SKM-1 treated with dmso at 0.1 percent for 144 hours (cell line): Measurements from ENCODE around the gene ST8SIA4.
"Not testable (repeated sequence)": the region's sequence is repeated elsewhere in the genome, so short reads cannot be mapped to it uniquely, and the experiment has no call there.

ENCODE experiments used
- DNase-seq: peaks from one replicate; lab custom pipeline; 2025; ENCODE audit not compliant: unreplicated experiment; lab: John Stamatoyannopoulos, UW

The ST8SIA4 gene

GRCh38 chr5:100788417-100788816, 114.7 kb downstream of the ST8SIA4 start:
- DNase-seq = no peak

DNA sequence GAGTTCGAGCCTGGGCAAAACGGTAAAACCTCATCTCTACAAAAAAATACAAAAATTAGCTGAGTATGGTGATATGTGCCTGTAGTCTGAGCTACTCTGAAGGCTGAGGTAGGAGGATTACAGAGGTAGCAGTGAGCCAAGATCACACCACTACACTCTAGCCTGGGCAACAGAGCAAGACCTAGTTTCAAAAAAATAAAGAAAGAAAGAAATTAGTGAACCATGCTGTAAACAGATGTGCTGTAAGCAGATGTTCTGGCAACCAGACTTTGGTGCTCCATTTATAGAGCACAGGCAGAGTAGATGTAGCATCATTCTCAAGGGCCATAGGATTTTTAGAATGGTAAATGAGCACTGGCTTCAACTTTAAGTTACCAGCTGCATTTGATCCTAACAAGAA, 115.4 kb downstream of the ST8SIA4 start:
- DNase-seq = no peak

DNA sequence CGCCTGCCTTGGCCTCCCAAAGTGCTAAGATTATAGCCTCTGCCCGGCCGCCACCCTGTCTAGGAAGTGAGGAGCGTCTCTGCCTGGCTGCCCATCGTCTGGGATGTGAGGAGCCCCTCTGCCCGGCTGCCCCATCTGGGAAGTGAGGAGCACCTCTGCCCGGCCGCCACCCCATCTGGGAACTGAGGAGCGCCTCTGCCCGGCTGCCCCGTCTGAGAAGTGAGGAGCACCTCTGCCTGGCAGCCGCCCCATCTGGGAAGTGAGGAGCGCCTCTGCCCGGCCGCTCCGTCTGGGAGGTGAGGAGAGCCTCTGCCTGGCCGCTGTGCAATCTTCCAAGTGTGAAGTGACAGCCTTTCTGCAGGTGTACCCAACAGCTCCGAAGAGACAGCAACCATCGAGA, 117.5 kb downstream of the ST8SIA4 start:
- DNase-seq = not testable (repeated sequence)

DNA sequence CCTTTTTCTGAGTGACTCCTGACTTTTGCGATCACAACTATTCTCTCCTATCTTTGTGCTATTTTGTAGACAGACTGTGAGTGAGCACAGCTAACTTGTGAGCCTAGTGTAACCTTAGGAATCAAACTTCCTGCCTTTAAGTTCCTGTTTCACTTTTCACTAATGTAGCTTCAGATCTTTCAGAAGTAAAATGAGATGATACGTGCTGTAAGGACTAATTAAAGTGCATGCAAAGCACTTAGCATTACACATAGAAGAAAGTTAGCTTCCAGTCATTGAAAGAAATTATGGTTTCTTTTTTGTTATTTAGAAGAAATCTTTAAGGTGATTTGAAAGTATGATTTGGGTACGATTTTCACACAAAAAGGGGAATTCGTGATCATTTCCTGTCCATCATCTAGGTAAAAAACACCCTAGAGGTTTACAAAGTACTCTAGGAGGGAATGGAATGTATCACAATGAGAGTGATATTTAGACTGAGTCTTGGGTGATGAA, 122.7 kb downstream of the ST8SIA4 start:
- peak; percentile 58 for DNase-seq

GRCh38 chr5:100779669-100780375, 123.3 kb downstream of the ST8SIA4 start:
- peak; percentile 79 for DNase-seq

DNA sequence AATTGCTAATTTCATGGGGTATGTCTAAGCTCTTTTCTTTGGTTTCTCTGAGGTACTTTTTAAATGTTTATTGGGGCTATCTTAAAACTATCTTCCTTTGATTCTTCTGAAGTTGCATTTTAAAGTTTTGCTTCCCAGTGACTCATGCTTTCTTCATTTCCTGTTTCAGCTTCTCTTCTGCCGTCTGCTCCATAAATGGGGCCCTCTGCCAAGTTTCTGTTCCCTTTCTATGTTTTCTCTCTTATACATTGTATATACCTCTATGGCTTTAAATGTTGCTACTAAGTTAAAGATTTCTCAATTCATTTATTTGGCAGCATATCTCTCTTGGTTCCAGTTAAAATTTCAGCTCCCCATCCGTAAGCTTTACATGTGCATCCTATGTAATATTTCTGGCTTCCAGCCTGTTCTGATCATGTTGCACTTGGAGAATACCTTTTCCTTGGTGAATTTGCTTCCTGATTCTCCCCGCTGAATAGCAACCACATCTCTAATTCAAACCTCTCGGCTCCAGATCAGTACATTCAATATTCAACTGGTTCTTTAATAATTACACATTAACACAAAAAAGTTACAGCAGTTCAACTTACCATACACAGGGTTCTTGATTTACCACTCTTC, 125.3 kb downstream of the ST8SIA4 start:
- peak; percentile 91 for DNase-seq

GRCh38 chr5:100775533-100775855, 127.6 kb downstream of the ST8SIA4 start:
- DNase-seq = no peak

GRCh38 chr5:100772548-100772947, 130.5 kb downstream of the ST8SIA4 start:
- DNase-seq = no peak

- DNase-seq = no peak
Measured at GRCh38 chr5:100772006-100772405, 131.1 kb downstream of the ST8SIA4 start.

GRCh38 chr5:100771181-100771580, 131.9 kb downstream of the ST8SIA4 start:
- no peak for DNase-seq

DNA sequence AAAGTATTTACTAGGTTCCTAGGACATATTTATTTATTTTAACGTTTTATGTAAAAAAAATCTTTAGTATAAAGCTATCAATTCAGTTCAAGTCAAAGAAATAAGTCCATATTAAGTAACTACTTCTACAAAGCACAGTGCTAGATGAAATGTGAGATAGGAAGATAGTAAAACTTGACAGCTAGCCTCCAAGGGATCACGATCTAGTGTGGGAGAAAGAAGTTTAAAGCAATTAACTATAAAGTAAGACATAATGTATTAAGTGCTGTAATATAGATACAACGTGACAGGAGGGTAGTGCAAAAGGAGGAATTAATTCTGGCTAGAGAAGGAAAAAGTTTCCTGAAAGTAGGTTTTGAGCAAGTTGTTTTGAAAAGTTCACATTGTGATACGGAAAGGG, 134.9 kb downstream of the ST8SIA4 start:
- no peak for DNase-seq

- no peak for DNase-seq
Measured at GRCh38 chr5:100762995-100763394, 140.1 kb downstream of the ST8SIA4 start.

DNA sequence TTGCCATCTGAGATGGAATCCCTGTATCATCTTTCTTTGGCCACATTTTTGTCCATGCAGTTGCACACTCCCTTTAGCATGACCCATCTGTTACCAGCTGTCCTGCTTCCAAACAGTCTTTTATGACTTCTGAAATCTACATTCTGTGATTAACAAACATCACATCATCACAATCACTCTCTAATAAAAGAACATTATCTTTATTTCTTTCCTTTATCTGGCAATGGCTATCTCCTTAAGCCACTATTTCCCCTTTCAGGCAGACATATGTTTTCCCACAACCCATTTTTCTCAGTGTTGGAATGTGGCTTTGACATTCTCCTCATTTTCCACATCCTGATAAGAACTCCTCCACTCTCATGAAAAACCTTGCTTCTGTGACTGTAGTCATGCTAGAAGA, 141.0 kb downstream of the ST8SIA4 start:
- DNase-seq = no peak

DNA sequence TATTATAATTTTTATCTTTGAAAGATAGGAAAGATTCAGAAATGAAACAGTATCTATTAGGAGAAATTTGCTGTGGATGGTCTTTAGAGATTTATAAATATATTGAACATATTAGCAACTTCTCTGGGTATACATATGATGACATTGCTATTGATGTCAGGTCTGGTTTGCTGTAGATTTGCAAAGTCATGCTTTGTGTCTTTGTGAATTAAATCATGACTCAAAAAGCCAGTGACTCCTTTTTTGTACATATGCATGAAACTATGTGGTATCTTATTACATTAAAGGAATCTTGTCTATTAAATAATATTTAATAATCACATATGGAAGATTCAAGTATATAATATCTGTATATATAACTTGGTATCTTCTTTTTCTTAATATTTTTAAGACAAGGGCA, 141.9 kb downstream of the ST8SIA4 start:
- no peak for DNase-seq

DNA sequence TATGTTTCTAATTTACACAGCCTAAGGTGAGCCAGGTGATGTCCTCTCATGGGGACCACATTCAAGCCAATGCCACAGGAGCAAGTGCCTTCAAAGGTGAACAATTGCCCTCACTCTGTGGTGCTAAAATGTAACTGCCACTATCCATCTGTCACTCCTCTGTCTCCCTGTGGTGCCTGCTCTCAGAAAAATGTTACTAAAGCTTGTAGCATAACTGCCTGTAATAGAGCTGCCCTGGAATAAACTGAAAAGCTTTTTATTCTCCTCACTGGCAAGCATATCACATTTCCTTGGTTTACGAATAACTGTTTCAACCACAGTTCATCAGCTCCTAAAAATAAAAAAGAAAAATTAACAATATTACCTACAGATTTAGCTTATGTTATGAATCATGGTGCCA, 142.4 kb downstream of the ST8SIA4 start:
- no peak for DNase-seq

- no peak for DNase-seq
Measured at GRCh38 chr5:100758780-100759179, 144.3 kb downstream of the ST8SIA4 start.

- no peak for DNase-seq
Measured at GRCh38 chr5:100758306-100758705, 144.8 kb downstream of the ST8SIA4 start.

GRCh38 chr5:100757618-100758017, 145.5 kb downstream of the ST8SIA4 start:
- no peak for DNase-seq
